Endothelial cell of umbilical vein (primary cell): Measurements from ENCODE around the gene NDUFB5. TPM values are rescaled to one million over a fixed set of nuclear protein-coding genes. Genes with fewer than 3 reads are reported as not detected.

ENCODE experiments used
- BruUV-seq: library from RNA; stranded (reverse); fragments of 400-500 nt; replicated peaks from 2 replicates; lab custom pipeline; 2021; lab: Mats Ljungman, UMichigan
- CTCF ChIA-PET: fragments of 300-600, 350-600 bp; sonication (Branson Sonifier 250); formaldehyde crosslinking; loops from one replicate; lab custom pipeline; 2021; ENCODE audit warnings: antibody characterized with exemption, inconsistent platforms; lab: Charles Lee
- POLR2A ChIA-PET: fragments of 300-600, 350-600 bp; sonication (Branson Sonifier 250); formaldehyde crosslinking; loops from one replicate; lab custom pipeline; 2021; ENCODE audit warnings: antibody characterized with exemption, inconsistent platforms; lab: Charles Lee
- DNase-seq: peaks from one replicate; pipeline ENCODE4 v3.0.0-alpha.2; 2011; ENCODE audit warnings: low read depth, low spot score
- FAIRE-seq: peaks from 2 replicates; lab custom pipeline; 2011; peaks lifted over from hg19 to GRCh38; lab: Jason Lieb, UNC
- H2AFZ ChIP-seq: 2 replicates; pipeline ENCODE4 v1.6.0; 2012; ENCODE audit warnings: low read depth, low read length, control low read depth, inconsistent platforms
- H3K27ac ChIP-seq: 2 replicates; pipeline ENCODE4 v1.5.1; 2011; ENCODE audit warnings: low read depth, mild to moderate bottlenecking, control low read depth, low read length, moderate library complexity; ENCODE audit not compliant: insufficient read depth
- H3K27me3 ChIP-seq, 2 experiments: 2 replicates each; pipeline versions ENCODE4 v1.6.0 to v1.6.1; 2011; ENCODE audit warnings: low read length in 2 of 2, mixed read lengths in 1 of 2; ENCODE audit not compliant: control insufficient read depth in 2 of 2, insufficient read depth in 2 of 2
- H3K36me3 ChIP-seq, 2 experiments: 2 replicates in 1 of 2; 3 replicates in 1 of 2; pipeline ENCODE4 v1.5.1; 2011; ENCODE audit warnings: low read length in 2 of 2, mild to moderate bottlenecking in 1 of 2, moderate library complexity in 1 of 2; ENCODE audit not compliant: control insufficient read depth in 2 of 2, insufficient read depth in 2 of 2; ENCODE audit errors: extremely low read depth in 1 of 2
- H3K4me1 ChIP-seq: 3 replicates; pipeline ENCODE4 v1.5.1; 2011; ENCODE audit warnings: mild to moderate bottlenecking, low read length; ENCODE audit not compliant: control insufficient read depth, insufficient read depth; ENCODE audit errors: extremely low read depth
- H3K4me2 ChIP-seq: 2 replicates; pipeline ENCODE4 v1.6.1; 2011; ENCODE audit warnings: low read length, control low read depth, mixed read lengths; ENCODE audit not compliant: insufficient read depth
- H3K4me3 ChIP-seq, 3 experiments: fragments of 200-600 bp in 1 of 3; sonication (generic), shearing (Covaris generic) in 1 of 3; replicated peaks in 1 of 3; 2 replicates each; pipeline ENCODE4 v1.5.1; 2011 to 2016; ENCODE audit warnings: control low read depth in 3 of 3, low read length in 3 of 3, mild to moderate bottlenecking in 2 of 3, inconsistent platforms in 1 of 3, low read depth in 1 of 3, moderate library complexity in 1 of 3; ENCODE audit not compliant: insufficient read depth in 1 of 3
- H3K79me2 ChIP-seq: 2 replicates; pipeline ENCODE4 v1.6.0; 2012; ENCODE audit warnings: low read length, inconsistent platforms; ENCODE audit not compliant: control insufficient read depth, insufficient read depth
- H3K9ac ChIP-seq: replicated peaks from 2 replicates; pipeline ENCODE3; 2011; ENCODE audit warnings: low read length, control low read depth; ENCODE audit not compliant: insufficient read depth; ENCODE audit errors: extremely low read depth
- H3K9me1 ChIP-seq: replicated peaks from 3 replicates; pipeline ENCODE4 v1.6.0; 2011; ENCODE audit warnings: mild to moderate bottlenecking, low read length; ENCODE audit not compliant: control insufficient read depth, insufficient read depth; ENCODE audit errors: extremely low read depth
- H3K9me3 ChIP-seq: replicated peaks from 2 replicates; pipeline ENCODE4 v1.5.1; 2012; ENCODE audit warnings: low read length, inconsistent platforms; ENCODE audit not compliant: control insufficient read depth, insufficient read depth
- H4K20me1 ChIP-seq: replicated peaks from 2 replicates; pipeline ENCODE3; 2011; ENCODE audit warnings: mild to moderate bottlenecking, low read length; ENCODE audit not compliant: control insufficient read depth, insufficient read depth; ENCODE audit errors: extremely low read depth
- CTCF ChIP-seq, 2 donors: IDR thresholded peaks; 1 replicate in 1 of 2; 2 replicates in 1 of 2; pipeline ENCODE4 v1.5.1; 2011; ENCODE audit warnings: low read length in 2 of 2, mild to moderate bottlenecking in 2 of 2, moderate library complexity in 2 of 2, control low read depth in 1 of 2, inconsistent platforms in 1 of 2, low read depth in 1 of 2; ENCODE audit not compliant: insufficient read depth in 1 of 2; ENCODE audit errors: extremely low read depth in 1 of 2
- EZH2 ChIP-seq: IDR thresholded peaks from 2 replicates; pipeline ENCODE4 v1.6.1; 2012; ENCODE audit warnings: borderline replicate concordance, low read depth, mild to moderate bottlenecking, moderate library complexity, low read length, inconsistent platforms; ENCODE audit not compliant: severe bottlenecking
- FOS ChIP-seq: IDR thresholded peaks from 2 replicates; pipeline ENCODE4 v1.6.1; 2011; ENCODE audit warnings: mild to moderate bottlenecking, low read length, moderate library complexity, borderline replicate concordance; ENCODE audit not compliant: insufficient read depth
- GATA2 ChIP-seq: IDR thresholded peaks from 2 replicates; pipeline ENCODE4 v1.7.0; 2011; ENCODE audit warnings: low read depth, mild to moderate bottlenecking, moderate library complexity, mixed read lengths, low read length; ENCODE audit not compliant: insufficient read length, insufficient read depth
- JUN ChIP-seq: IDR thresholded peaks from 2 replicates; pipeline ENCODE4 v1.6.1; 2011; ENCODE audit warnings: borderline replicate concordance, low read depth; ENCODE audit not compliant: insufficient read length, insufficient read depth
- MAX ChIP-seq: IDR thresholded peaks from 2 replicates; pipeline ENCODE4 v1.6.1; 2011; ENCODE audit not compliant: insufficient read depth, insufficient read length
- MYC ChIP-seq: IDR thresholded peaks from one replicate; pipeline ENCODE4 v1.6.1; 2011; ENCODE audit warnings: mild to moderate bottlenecking, low read depth, low read length
- POLR2A ChIP-seq: IDR thresholded peaks from 2 replicates; pipeline ENCODE4 v1.6.1; 2012; ENCODE audit warnings: low read depth, mild to moderate bottlenecking, control low read depth, low read length
- POLR2AphosphoS5 ChIP-seq: IDR thresholded peaks from 2 replicates; pipeline ENCODE4 v1.6.1; 2012; ENCODE audit warnings: low read depth, mild to moderate bottlenecking, control low read depth, low read length, moderate library complexity; ENCODE audit not compliant: insufficient read depth
- dilution Hi-C: fragments of 300-500 bp; cut with MboI; formaldehyde crosslinking; loops from one replicate; pipeline ENCODE4 v1.15.0; 2019; ENCODE audit warnings: low sequenced_read_pairs; ENCODE audit not compliant: extremely low pct_ligation_motif_present
- intact Hi-C: fragments of 100-400 bp; cut with micrococcal nuclease; formaldehyde crosslinking; loops from one replicate; pipeline ENCODE4 v1.10.0; 2022
- polyA plus RNA-seq, 4 experiments: library from polyadenylated mRNA; depleted of rRNA in 3 of 4; stranded (reverse) in 3 of 4; unstranded in 1 of 4; fragments of >200 nt; gene quantifications; 2 replicates each; pipeline versions ENCODE4 v1.2.1 to v1.2.3, GENCODE V29; 2011 to 2012; ENCODE audit warnings: missing spikeins in 1 of 4
- total RNA-seq: library from RNA; stranded (reverse); gene quantifications from 2 replicates; pipeline ENCODE4 v1.2.3, GENCODE V29; 2021

Gene NDUFB5
- total and polyA plus RNA-seq, 2 donors (not counting 3 experiments of a cell fraction or from before 2014, with no cell fraction given), result 48.2 to 74.9 TPM

GRCh38 chr3:179670311-179670710 lies 65.7 kb downstream of the NDUFB5 start:
- ChIA-PET CTCF (interaction anchor here (1.9 to 2.4 kb wide), 2 partner anchors 9 to 20 kb away, joined by 10 to 15 read pairs; no protein-coding TSS in a partner anchor), POLR2A (no interaction called here)
- H4K20me1 ChIP-seq, result no peaks in the 10 kb centered on the region
- H3K4me1 ChIP-seq, result peaks cover 22% of the 10 kb centered on the region
- H3K27me3 ChIP-seq, result no peaks in the 10 kb centered on the region
- H3K79me2 ChIP-seq, result peaks cover 67% of the 10 kb centered on the region
- dilution Hi-C loops, result no loop called here
- no peak overlapping the region for H3K9ac ChIP-seq
- no peak for TF ChIP-seq POLR2A
- BruUV-seq, result no TSS peak
- no peak overlapping the region for H3K27ac ChIP-seq
- no peak for FAIRE-seq
- H2AFZ ChIP-seq, result no peak overlapping the region
- DNase-seq, result no peak
- no peak overlapping the region for H3K4me2 ChIP-seq
- no peaks in the 10 kb centered on the region for H3K9me3 ChIP-seq
- no peak overlapping the region for H3K4me3 ChIP-seq
- no peaks in the 10 kb centered on the region for H3K36me3 ChIP-seq
- intact Hi-C loops, result loop anchor here (2.0 to 5.0 kb wide), 2 partner anchors 66 to 932 kb away; partner anchors contain the start of genes MRPL47, NDUFB5 and TTC14
- H3K9me1 ChIP-seq, result no peaks in the 10 kb centered on the region

- DNase-seq (no peak), FAIRE-seq (no peak)
- H3K27ac ChIP-seq, result peak overlapping the region; percentile 94
- intact Hi-C loops (loop anchor here (1.0 to 5.0 kb wide), 4 partner anchors 18 to 931 kb away; partner anchors contain the start of genes MRPL47, NDUFB5, TTC14 and USP13), dilution Hi-C loops (no loop called here)
- no peaks in the 10 kb centered on the region for H3K36me3 ChIP-seq
- BruUV-seq, result TSS peak; percentile 100
- H3K79me2 ChIP-seq, result peaks cover 64% of the 10 kb centered on the region
- POLR2A ChIA-PET, result interaction anchor here (1.1 kb wide), 1 partner anchor 18 kb away, joined by 5 read pairs; the partner anchor contains the start of gene USP13
- H2AFZ ChIP-seq, result no peak overlapping the region
- peak overlapping the region in 1 of 3 experiments; percentile 37 for H3K4me3 ChIP-seq
- no peak for TF ChIP-seq POLR2A
- no peak for TF ChIP-seq CTCF (IDR thresholded peaks at IDR 0.05; ENCODE audit: extremely low read depth in 1 of 2, insufficient read depth in 1 of 2, low read depth in 1 of 2, low read length in 2 of 2)
- no peak for TF ChIP-seq POLR2AphosphoS5
- TF ChIP-seq FOS, result no peak
- TF ChIP-seq JUN, result no peak
- TF ChIP-seq EZH2, result no peak
- no peak for TF ChIP-seq MAX
- TF ChIP-seq GATA2, result no peak
- no peak for TF ChIP-seq MYC
- CTCF ChIA-PET, result interaction anchor here (0.9 to 2.4 kb wide), 8 partner anchors 9 to 211 kb away, joined by 3 to 15 read pairs (median 4); no protein-coding TSS in a partner anchor
- H3K9ac ChIP-seq, result peak overlapping the region; percentile 93
- no peaks in the 10 kb centered on the region for H3K27me3 ChIP-seq
- no peaks in the 10 kb centered on the region for H3K9me3 ChIP-seq
- H3K4me2 ChIP-seq, result peak overlapping the region; percentile 92
- no peaks in the 10 kb centered on the region for H4K20me1 ChIP-seq
- peaks cover 16% of the 10 kb centered on the region for H3K4me1 ChIP-seq
- H3K9me1 ChIP-seq, result no peaks in the 10 kb centered on the region
Measured at GRCh38 chr3:179671309-179671708, 66.7 kb downstream of the NDUFB5 start.
